Endothelial cell of umbilical vein (primary cell): ENCODE data around the gene MPP3. TPM values are rescaled to one million over a fixed set of nuclear protein-coding genes. Genes with fewer than 3 reads are reported as not detected.

Experiments used
- BruUV-seq: library from RNA; stranded (reverse); fragments of 400-500 nt; replicated peaks from 2 replicates; lab custom pipeline; 2021; lab: Mats Ljungman, UMichigan
- CTCF ChIA-PET: fragments of 300-600, 350-600 bp; sonication (Branson Sonifier 250); formaldehyde crosslinking; loops from one replicate; lab custom pipeline; 2021; ENCODE audit warnings: antibody characterized with exemption, inconsistent platforms; lab: Charles Lee
- POLR2A ChIA-PET: fragments of 300-600, 350-600 bp; sonication (Branson Sonifier 250); formaldehyde crosslinking; loops from one replicate; lab custom pipeline; 2021; ENCODE audit warnings: antibody characterized with exemption, inconsistent platforms; lab: Charles Lee
- DNase-seq: peaks from one replicate; pipeline ENCODE4 v3.0.0-alpha.2; 2011; ENCODE audit warnings: low read depth, low spot score
- FAIRE-seq: peaks from 2 replicates; lab custom pipeline; 2011; peaks lifted over from hg19 to GRCh38; lab: Jason Lieb, UNC
- H2AFZ ChIP-seq: 2 replicates; pipeline ENCODE4 v1.6.0; 2012; ENCODE audit warnings: low read depth, low read length, control low read depth, inconsistent platforms
- H3K27ac ChIP-seq: 2 replicates; pipeline ENCODE4 v1.5.1; 2011; ENCODE audit warnings: low read depth, mild to moderate bottlenecking, control low read depth, low read length, moderate library complexity; ENCODE audit not compliant: insufficient read depth
- H3K27me3 ChIP-seq, 2 experiments: 2 replicates each; pipeline versions ENCODE4 v1.6.0 to v1.6.1; 2011; ENCODE audit warnings: low read length in 2 of 2, mixed read lengths in 1 of 2; ENCODE audit not compliant: control insufficient read depth in 2 of 2, insufficient read depth in 2 of 2
- H3K36me3 ChIP-seq, 2 experiments: 2 replicates in 1 of 2; 3 replicates in 1 of 2; pipeline ENCODE4 v1.5.1; 2011; ENCODE audit warnings: low read length in 2 of 2, mild to moderate bottlenecking in 1 of 2, moderate library complexity in 1 of 2; ENCODE audit not compliant: control insufficient read depth in 2 of 2, insufficient read depth in 2 of 2; ENCODE audit errors: extremely low read depth in 1 of 2
- H3K4me1 ChIP-seq: 3 replicates; pipeline ENCODE4 v1.5.1; 2011; ENCODE audit warnings: mild to moderate bottlenecking, low read length; ENCODE audit not compliant: control insufficient read depth, insufficient read depth; ENCODE audit errors: extremely low read depth
- H3K4me2 ChIP-seq: 2 replicates; pipeline ENCODE4 v1.6.1; 2011; ENCODE audit warnings: low read length, control low read depth, mixed read lengths; ENCODE audit not compliant: insufficient read depth
- H3K4me3 ChIP-seq, 3 experiments: fragments of 200-600 bp in 1 of 3; sonication (generic), shearing (Covaris generic) in 1 of 3; replicated peaks in 1 of 3; 2 replicates each; pipeline ENCODE4 v1.5.1; 2011 to 2016; ENCODE audit warnings: control low read depth in 3 of 3, low read length in 3 of 3, mild to moderate bottlenecking in 2 of 3, inconsistent platforms in 1 of 3, low read depth in 1 of 3, moderate library complexity in 1 of 3; ENCODE audit not compliant: insufficient read depth in 1 of 3
- H3K79me2 ChIP-seq: 2 replicates; pipeline ENCODE4 v1.6.0; 2012; ENCODE audit warnings: low read length, inconsistent platforms; ENCODE audit not compliant: control insufficient read depth, insufficient read depth
- H3K9ac ChIP-seq: replicated peaks from 2 replicates; pipeline ENCODE3; 2011; ENCODE audit warnings: low read length, control low read depth; ENCODE audit not compliant: insufficient read depth; ENCODE audit errors: extremely low read depth
- H3K9me1 ChIP-seq: replicated peaks from 3 replicates; pipeline ENCODE4 v1.6.0; 2011; ENCODE audit warnings: mild to moderate bottlenecking, low read length; ENCODE audit not compliant: control insufficient read depth, insufficient read depth; ENCODE audit errors: extremely low read depth
- H3K9me3 ChIP-seq: replicated peaks from 2 replicates; pipeline ENCODE4 v1.5.1; 2012; ENCODE audit warnings: low read length, inconsistent platforms; ENCODE audit not compliant: control insufficient read depth, insufficient read depth
- H4K20me1 ChIP-seq: replicated peaks from 2 replicates; pipeline ENCODE3; 2011; ENCODE audit warnings: mild to moderate bottlenecking, low read length; ENCODE audit not compliant: control insufficient read depth, insufficient read depth; ENCODE audit errors: extremely low read depth
- EZH2 ChIP-seq: IDR thresholded peaks from 2 replicates; pipeline ENCODE4 v1.6.1; 2012; ENCODE audit warnings: borderline replicate concordance, low read depth, mild to moderate bottlenecking, moderate library complexity, low read length, inconsistent platforms; ENCODE audit not compliant: severe bottlenecking
- FOS ChIP-seq: IDR thresholded peaks from 2 replicates; pipeline ENCODE4 v1.6.1; 2011; ENCODE audit warnings: mild to moderate bottlenecking, low read length, moderate library complexity, borderline replicate concordance; ENCODE audit not compliant: insufficient read depth
- GATA2 ChIP-seq: IDR thresholded peaks from 2 replicates; pipeline ENCODE4 v1.7.0; 2011; ENCODE audit warnings: low read depth, mild to moderate bottlenecking, moderate library complexity, mixed read lengths, low read length; ENCODE audit not compliant: insufficient read length, insufficient read depth
- JUN ChIP-seq: IDR thresholded peaks from 2 replicates; pipeline ENCODE4 v1.6.1; 2011; ENCODE audit warnings: borderline replicate concordance, low read depth; ENCODE audit not compliant: insufficient read length, insufficient read depth
- MAX ChIP-seq: IDR thresholded peaks from 2 replicates; pipeline ENCODE4 v1.6.1; 2011; ENCODE audit not compliant: insufficient read depth, insufficient read length
- MYC ChIP-seq: IDR thresholded peaks from one replicate; pipeline ENCODE4 v1.6.1; 2011; ENCODE audit warnings: mild to moderate bottlenecking, low read depth, low read length
- POLR2A ChIP-seq: IDR thresholded peaks from 2 replicates; pipeline ENCODE4 v1.6.1; 2012; ENCODE audit warnings: low read depth, mild to moderate bottlenecking, control low read depth, low read length
- POLR2AphosphoS5 ChIP-seq: IDR thresholded peaks from 2 replicates; pipeline ENCODE4 v1.6.1; 2012; ENCODE audit warnings: low read depth, mild to moderate bottlenecking, control low read depth, low read length, moderate library complexity; ENCODE audit not compliant: insufficient read depth
- dilution Hi-C: fragments of 300-500 bp; cut with MboI; formaldehyde crosslinking; loops from one replicate; pipeline ENCODE4 v1.15.0; 2019; ENCODE audit warnings: low sequenced_read_pairs; ENCODE audit not compliant: extremely low pct_ligation_motif_present
- intact Hi-C: fragments of 100-400 bp; cut with micrococcal nuclease; formaldehyde crosslinking; loops from one replicate; pipeline ENCODE4 v1.10.0; 2022
- polyA plus RNA-seq, 4 experiments: library from polyadenylated mRNA; depleted of rRNA in 3 of 4; stranded (reverse) in 3 of 4; unstranded in 1 of 4; fragments of >200 nt; gene quantifications; 2 replicates each; pipeline versions ENCODE4 v1.2.1 to v1.2.3, GENCODE V29; 2011 to 2012; ENCODE audit warnings: missing spikeins in 1 of 4
- total RNA-seq: library from RNA; stranded (reverse); gene quantifications from 2 replicates; pipeline ENCODE4 v1.2.3, GENCODE V29; 2021
- TF ChIP-seq, protein P1 (sequence below), 2 donors: IDR thresholded peaks; 1 replicate in 1 of 2; 2 replicates in 1 of 2; pipeline ENCODE4 v1.5.1; 2011; ENCODE audit warnings: low read length in 2 of 2, mild to moderate bottlenecking in 2 of 2, moderate library complexity in 2 of 2, control low read depth in 1 of 2, inconsistent platforms in 1 of 2, low read depth in 1 of 2; ENCODE audit not compliant: insufficient read depth in 1 of 2; ENCODE audit errors: extremely low read depth in 1 of 2

The MPP3 gene
- total and polyA plus RNA-seq, 2 donors (not counting 3 experiments of a cell fraction or from before 2014, with no cell fraction given), result 6.1 to 11.3 TPM

DNA sequence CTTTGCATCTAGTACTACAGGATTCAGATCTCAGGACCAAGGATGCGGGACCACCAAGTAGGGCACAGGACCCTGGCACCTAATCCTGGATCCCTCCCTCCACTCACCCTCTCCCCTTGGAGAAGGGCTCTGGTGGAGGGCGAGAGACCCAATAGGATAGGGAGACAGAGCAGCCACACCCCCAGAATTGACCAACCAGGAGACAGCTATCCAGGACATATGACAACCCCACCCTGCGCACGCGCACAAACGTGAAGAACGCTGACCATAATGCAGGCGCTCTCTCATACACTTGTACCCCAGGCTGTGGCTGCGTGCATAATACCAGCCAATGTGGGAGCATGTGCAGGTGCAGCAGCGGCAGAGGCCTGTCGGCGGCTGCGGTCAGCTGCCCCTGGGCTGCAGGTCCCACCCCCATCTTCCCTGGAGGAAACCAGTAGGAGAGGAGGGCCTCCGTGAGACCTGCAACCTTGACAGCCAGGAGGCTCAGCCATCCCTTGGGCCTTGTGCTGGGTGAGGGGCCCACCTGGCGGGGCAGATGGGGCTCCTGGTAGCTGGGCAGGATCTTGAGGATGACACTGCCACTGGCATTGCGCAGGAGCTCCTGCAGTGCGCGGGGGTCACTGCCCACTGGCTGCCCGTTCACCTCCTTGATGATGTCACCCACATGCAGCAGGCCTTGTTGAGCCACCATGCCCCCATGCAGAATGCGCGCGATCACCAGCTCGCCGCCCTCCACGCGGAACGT is 49.0 kb upstream of the MPP3 start:
- no peak for TF ChIP-seq POLR2A
- no peak for TF ChIP-seq GATA2
- TF ChIP-seq POLR2AphosphoS5, result no peak
- TF ChIP-seq MAX, result no peak
- TF ChIP-seq EZH2, result no peak
- no peak for TF ChIP-seq JUN
- TF ChIP-seq FOS, result no peak
- no peak for TF ChIP-seq MYC
- TF ChIP-seq, protein P1, sequence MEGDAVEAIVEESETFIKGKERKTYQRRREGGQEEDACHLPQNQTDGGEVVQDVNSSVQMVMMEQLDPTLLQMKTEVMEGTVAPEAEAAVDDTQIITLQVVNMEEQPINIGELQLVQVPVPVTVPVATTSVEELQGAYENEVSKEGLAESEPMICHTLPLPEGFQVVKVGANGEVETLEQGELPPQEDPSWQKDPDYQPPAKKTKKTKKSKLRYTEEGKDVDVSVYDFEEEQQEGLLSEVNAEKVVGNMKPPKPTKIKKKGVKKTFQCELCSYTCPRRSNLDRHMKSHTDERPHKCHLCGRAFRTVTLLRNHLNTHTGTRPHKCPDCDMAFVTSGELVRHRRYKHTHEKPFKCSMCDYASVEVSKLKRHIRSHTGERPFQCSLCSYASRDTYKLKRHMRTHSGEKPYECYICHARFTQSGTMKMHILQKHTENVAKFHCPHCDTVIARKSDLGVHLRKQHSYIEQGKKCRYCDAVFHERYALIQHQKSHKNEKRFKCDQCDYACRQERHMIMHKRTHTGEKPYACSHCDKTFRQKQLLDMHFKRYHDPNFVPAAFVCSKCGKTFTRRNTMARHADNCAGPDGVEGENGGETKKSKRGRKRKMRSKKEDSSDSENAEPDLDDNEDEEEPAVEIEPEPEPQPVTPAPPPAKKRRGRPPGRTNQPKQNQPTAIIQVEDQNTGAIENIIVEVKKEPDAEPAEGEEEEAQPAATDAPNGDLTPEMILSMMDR (IDR thresholded peaks at IDR 0.05; ENCODE audit: extremely low read depth in 1 of 2, insufficient read depth in 1 of 2, low read depth in 1 of 2, low read length in 2 of 2), result no peak
- no peak overlapping the region for H3K9ac ChIP-seq
- ChIA-PET POLR2A (no interaction called here), CTCF (interaction anchor here (1.4 to 4.7 kb wide), 2 partner anchors 11 to 36 kb away, joined by 4 to 69 read pairs; no protein-coding TSS in a partner anchor)
- H3K9me1 ChIP-seq, result no peaks in the 10 kb centered on the region
- H3K4me2 ChIP-seq, result no peak overlapping the region
- H2AFZ ChIP-seq, result no peak overlapping the region
- H3K79me2 ChIP-seq, result no peaks in the 10 kb centered on the region
- no TSS peak for BruUV-seq
- no peaks in the 10 kb centered on the region for H3K27me3 ChIP-seq
- no peak for DNase-seq
- no peaks in the 10 kb centered on the region for H3K4me1 ChIP-seq
- no peak for FAIRE-seq
- H4K20me1 ChIP-seq, result no peaks in the 10 kb centered on the region
- no peaks in the 10 kb centered on the region for H3K9me3 ChIP-seq
- intact Hi-C loops (no loop called here), dilution Hi-C loops (no loop called here)
- no peak overlapping the region for H3K4me3 ChIP-seq
- H3K27ac ChIP-seq, result no peak overlapping the region
- no peaks in the 10 kb centered on the region for H3K36me3 ChIP-seq
